ENCODE measurements around the gene BAIAP2.

BAIAP2 gene

GRCh38 chr17:81063106-81064093 lies 28.4 kb downstream of the BAIAP2 start:
- Histone ChIP-seq H3K36me3 (ENCODE audit: insufficient read depth, insufficient read length, low read length) (peaks cover 71% of the 10 kb centered on the region), H3K27me3 (ENCODE audit: insufficient read depth, insufficient read length) (no peaks in the 10 kb centered on the region), H3K4me3 (ENCODE audit: insufficient read length, low read depth) (no peak overlapping the region), H3K9me3 (ENCODE audit: insufficient read depth, low read length) (no peaks in the 10 kb centered on the region), H3K4me1 (ENCODE audit: insufficient read depth, insufficient read length) (peaks cover 43% of the 10 kb centered on the region), H3K9ac (ENCODE audit: insufficient read length, low read depth) (peak overlapping the region; percentile 23)
- DNase-seq (ENCODE audit: low read depth, low spot score) = no peak
- TF ChIP-seq YY1 (IDR thresholded peaks at IDR 0.05; ENCODE audit: insufficient read depth, insufficient read length) = no peak
- no peak for TF ChIP-seq SUZ12 (IDR thresholded peaks at IDR 0.05; ENCODE audit: extremely low read depth, insufficient read depth, insufficient read length)
- TF ChIP-seq ZNF274 (IDR thresholded peaks at IDR 0.05; ENCODE audit: low read depth, low read length) = no peak

- no peak overlapping the region for H3K4me3 ChIP-seq (ENCODE audit: insufficient read length, low read depth)
- peaks cover 71% of the 10 kb centered on the region for H3K36me3 ChIP-seq (ENCODE audit: insufficient read depth, insufficient read length, low read length)
- H3K9ac ChIP-seq (ENCODE audit: insufficient read length, low read depth) = peak overlapping the region; percentile 28
- peaks cover 41% of the 10 kb centered on the region for H3K4me1 ChIP-seq (ENCODE audit: insufficient read depth, insufficient read length)
- H3K27me3 ChIP-seq (ENCODE audit: insufficient read depth, insufficient read length) = no peaks in the 10 kb centered on the region
- TF ChIP-seq YY1 (IDR thresholded peaks at IDR 0.05; ENCODE audit: insufficient read depth, insufficient read length) (no peak), SUZ12 (IDR thresholded peaks at IDR 0.05; ENCODE audit: extremely low read depth, insufficient read depth, insufficient read length) (no peak), ZNF274 (IDR thresholded peaks at IDR 0.05; ENCODE audit: low read depth, low read length) (no peak)
- no peaks in the 10 kb centered on the region for H3K9me3 ChIP-seq (ENCODE audit: insufficient read depth, low read length)
- peak; percentile 33 for DNase-seq (ENCODE audit: low read depth, low spot score)
These were observed 29.9 kb downstream of the BAIAP2 start for GRCh38 chr17:81064678-81065475.

GRCh38 chr17:81065500-81065899 lies 30.5 kb downstream of the BAIAP2 start:
- no peaks in the 10 kb centered on the region for H3K27me3 ChIP-seq (ENCODE audit: insufficient read depth, insufficient read length)
- H3K9me3 ChIP-seq (ENCODE audit: insufficient read depth, low read length) = no peaks in the 10 kb centered on the region
- peaks cover 41% of the 10 kb centered on the region for H3K4me1 ChIP-seq (ENCODE audit: insufficient read depth, insufficient read length)
- H3K36me3 ChIP-seq (ENCODE audit: insufficient read depth, insufficient read length, low read length) = peaks cover 71% of the 10 kb centered on the region
- TF ChIP-seq YY1 (IDR thresholded peaks at IDR 0.05; ENCODE audit: insufficient read depth, insufficient read length) (no peak), ZNF274 (IDR thresholded peaks at IDR 0.05; ENCODE audit: low read depth, low read length) (no peak), SUZ12 (IDR thresholded peaks at IDR 0.05; ENCODE audit: extremely low read depth, insufficient read depth, insufficient read length) (no peak)
- H3K9ac ChIP-seq (ENCODE audit: insufficient read length, low read depth) = peak overlapping the region; percentile 44
- no peak overlapping the region for H3K4me3 ChIP-seq (ENCODE audit: insufficient read length, low read depth)
- no peak for DNase-seq (ENCODE audit: low read depth, low spot score)

GRCh38 chr17:81066072-81066471 lies 31.1 kb downstream of the BAIAP2 start:
- Histone ChIP-seq H3K9me3 (ENCODE audit: insufficient read depth, low read length) (no peaks in the 10 kb centered on the region), H3K27me3 (ENCODE audit: insufficient read depth, insufficient read length) (no peaks in the 10 kb centered on the region), H3K4me1 (ENCODE audit: insufficient read depth, insufficient read length) (peaks cover 41% of the 10 kb centered on the region), H3K4me3 (ENCODE audit: insufficient read length, low read depth) (no peak overlapping the region), H3K9ac (ENCODE audit: insufficient read length, low read depth) (no peak overlapping the region), H3K36me3 (ENCODE audit: insufficient read depth, insufficient read length, low read length) (peaks cover 72% of the 10 kb centered on the region)
- TF ChIP-seq ZNF274 (IDR thresholded peaks at IDR 0.05; ENCODE audit: low read depth, low read length) (no peak), YY1 (IDR thresholded peaks at IDR 0.05; ENCODE audit: insufficient read depth, insufficient read length) (no peak), SUZ12 (IDR thresholded peaks at IDR 0.05; ENCODE audit: extremely low read depth, insufficient read depth, insufficient read length) (no peak)
- no peak for DNase-seq (ENCODE audit: low read depth, low spot score)

- Histone ChIP-seq H3K9ac (ENCODE audit: insufficient read length, low read depth) (no peak overlapping the region), H3K9me3 (ENCODE audit: insufficient read depth, low read length) (no peaks in the 10 kb centered on the region), H3K36me3 (ENCODE audit: insufficient read depth, insufficient read length, low read length) (peaks cover 74% of the 10 kb centered on the region), H3K4me3 (ENCODE audit: insufficient read length, low read depth) (no peak overlapping the region), H3K27me3 (ENCODE audit: insufficient read depth, insufficient read length) (no peaks in the 10 kb centered on the region), H3K4me1 (ENCODE audit: insufficient read depth, insufficient read length) (peaks cover 41% of the 10 kb centered on the region)
- TF ChIP-seq ZNF274 (IDR thresholded peaks at IDR 0.05; ENCODE audit: low read depth, low read length) (no peak), SUZ12 (IDR thresholded peaks at IDR 0.05; ENCODE audit: extremely low read depth, insufficient read depth, insufficient read length) (no peak), YY1 (IDR thresholded peaks at IDR 0.05; ENCODE audit: insufficient read depth, insufficient read length) (no peak)
- no peak for DNase-seq (ENCODE audit: low read depth, low spot score)
These were observed 31.9 kb downstream of the BAIAP2 start for GRCh38 chr17:81066771-81067315.

GRCh38 chr17:81067391-81067811 lies 32.5 kb downstream of the BAIAP2 start:
- H3K4me3 ChIP-seq (ENCODE audit: insufficient read length, low read depth) = no peak overlapping the region
- H3K9ac ChIP-seq (ENCODE audit: insufficient read length, low read depth) = peak overlapping the region; percentile 36
- peaks cover 78% of the 10 kb centered on the region for H3K36me3 ChIP-seq (ENCODE audit: insufficient read depth, insufficient read length, low read length)

More at GRCh38 chr17:81067391-81067811, 32.5 kb downstream of the BAIAP2 start:
- Histone ChIP-seq H3K27me3 (ENCODE audit: insufficient read depth, insufficient read length) (no peaks in the 10 kb centered on the region), H3K4me1 (ENCODE audit: insufficient read depth, insufficient read length) (peaks cover 38% of the 10 kb centered on the region), H3K9me3 (ENCODE audit: insufficient read depth, low read length) (no peaks in the 10 kb centered on the region)
- TF ChIP-seq SUZ12 (IDR thresholded peaks at IDR 0.05; ENCODE audit: extremely low read depth, insufficient read depth, insufficient read length) (no peak), ZNF274 (IDR thresholded peaks at IDR 0.05; ENCODE audit: low read depth, low read length) (no peak), YY1 (IDR thresholded peaks at IDR 0.05; ENCODE audit: insufficient read depth, insufficient read length) (no peak)
- no peak for DNase-seq (ENCODE audit: low read depth, low spot score)
